ENCODE results near the gene WNT7B.

GRCh38 chr22:45877651-45878050 lies 99.3 kb downstream of the WNT7B start:
- TF ChIP-seq, protein P1, sequence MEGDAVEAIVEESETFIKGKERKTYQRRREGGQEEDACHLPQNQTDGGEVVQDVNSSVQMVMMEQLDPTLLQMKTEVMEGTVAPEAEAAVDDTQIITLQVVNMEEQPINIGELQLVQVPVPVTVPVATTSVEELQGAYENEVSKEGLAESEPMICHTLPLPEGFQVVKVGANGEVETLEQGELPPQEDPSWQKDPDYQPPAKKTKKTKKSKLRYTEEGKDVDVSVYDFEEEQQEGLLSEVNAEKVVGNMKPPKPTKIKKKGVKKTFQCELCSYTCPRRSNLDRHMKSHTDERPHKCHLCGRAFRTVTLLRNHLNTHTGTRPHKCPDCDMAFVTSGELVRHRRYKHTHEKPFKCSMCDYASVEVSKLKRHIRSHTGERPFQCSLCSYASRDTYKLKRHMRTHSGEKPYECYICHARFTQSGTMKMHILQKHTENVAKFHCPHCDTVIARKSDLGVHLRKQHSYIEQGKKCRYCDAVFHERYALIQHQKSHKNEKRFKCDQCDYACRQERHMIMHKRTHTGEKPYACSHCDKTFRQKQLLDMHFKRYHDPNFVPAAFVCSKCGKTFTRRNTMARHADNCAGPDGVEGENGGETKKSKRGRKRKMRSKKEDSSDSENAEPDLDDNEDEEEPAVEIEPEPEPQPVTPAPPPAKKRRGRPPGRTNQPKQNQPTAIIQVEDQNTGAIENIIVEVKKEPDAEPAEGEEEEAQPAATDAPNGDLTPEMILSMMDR (IDR thresholded peaks at IDR 0.05) = no peak
- TF ChIP-seq POLR2A (IDR thresholded peaks at IDR 0.05) (no peak), EP300 (IDR thresholded peaks at IDR 0.05) (no peak), POLR2AphosphoS5 (IDR thresholded peaks at IDR 0.05) (no peak)

Data from suprapubic skin (tissue), 4 donors.